GM19324 (cell line): Measurements from ENCODE around the gene ACACB.

Source experiments
- ATAC-seq: cut with Tn5 transposase; IDR thresholded peaks from one replicate; pipeline ENCODE4 v1.9.1; 2021; ENCODE audit warnings: mild to moderate bottlenecking, moderate library complexity; ENCODE audit not compliant: unreplicated experiment, low FRiP score

ACACB gene

DNA sequence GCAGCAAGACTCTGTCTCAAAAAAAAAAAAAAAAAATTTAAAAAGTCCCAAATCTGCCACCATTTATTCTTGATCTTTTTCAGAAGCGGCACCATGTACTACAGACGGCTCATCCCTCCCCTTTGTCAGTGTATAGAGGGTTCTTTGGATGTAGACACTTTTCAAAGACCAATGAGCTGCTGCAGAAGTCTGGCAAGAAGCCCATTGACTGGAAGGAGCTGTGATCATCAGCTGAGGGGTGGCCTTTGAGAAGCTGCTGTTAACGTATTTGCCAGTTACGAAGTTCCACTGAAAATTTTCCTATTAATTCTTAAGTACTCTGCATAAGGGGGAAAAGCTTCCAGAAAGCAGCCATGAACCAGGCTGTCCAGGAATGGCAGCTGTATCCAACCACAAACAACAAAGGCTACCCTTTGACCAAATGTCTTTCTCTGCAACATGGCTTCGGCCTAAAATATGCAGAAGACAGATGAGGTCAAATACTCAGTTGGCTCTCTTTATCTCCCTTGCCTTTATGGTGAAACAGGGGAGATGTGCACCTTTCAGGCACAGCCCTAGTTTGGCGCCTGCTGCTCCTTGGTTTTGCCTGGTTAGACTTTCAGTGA lies 6.5 kb upstream of the ACACB start:
- ATAC-seq = no peak

DNA sequence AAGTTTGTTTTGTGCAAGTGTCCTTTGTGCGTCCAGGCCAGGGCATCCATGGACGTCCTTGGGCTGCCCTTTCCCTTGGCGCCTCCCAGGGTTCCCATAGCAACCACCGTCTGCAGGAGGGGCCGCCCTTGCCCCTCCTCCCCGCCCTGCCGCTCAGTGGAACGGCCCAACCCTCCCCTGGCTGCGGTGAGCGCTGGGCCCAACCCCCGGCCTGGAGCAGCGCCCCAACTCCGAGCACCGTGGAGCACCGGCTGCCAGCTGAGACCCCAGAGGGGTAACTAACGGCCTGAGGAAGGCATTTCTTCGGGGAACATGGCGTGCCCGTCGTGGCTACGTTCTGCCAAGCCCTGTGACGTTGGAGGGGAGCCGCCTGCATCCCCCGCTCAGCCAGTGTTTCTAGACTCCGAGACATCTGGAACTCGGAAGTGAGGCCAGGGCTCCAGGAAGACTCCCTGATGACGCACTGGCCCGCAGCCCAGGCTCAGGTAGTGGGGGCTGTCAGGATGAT lies 5.3 kb upstream of the ACACB start:
- no peak for ATAC-seq

DNA sequence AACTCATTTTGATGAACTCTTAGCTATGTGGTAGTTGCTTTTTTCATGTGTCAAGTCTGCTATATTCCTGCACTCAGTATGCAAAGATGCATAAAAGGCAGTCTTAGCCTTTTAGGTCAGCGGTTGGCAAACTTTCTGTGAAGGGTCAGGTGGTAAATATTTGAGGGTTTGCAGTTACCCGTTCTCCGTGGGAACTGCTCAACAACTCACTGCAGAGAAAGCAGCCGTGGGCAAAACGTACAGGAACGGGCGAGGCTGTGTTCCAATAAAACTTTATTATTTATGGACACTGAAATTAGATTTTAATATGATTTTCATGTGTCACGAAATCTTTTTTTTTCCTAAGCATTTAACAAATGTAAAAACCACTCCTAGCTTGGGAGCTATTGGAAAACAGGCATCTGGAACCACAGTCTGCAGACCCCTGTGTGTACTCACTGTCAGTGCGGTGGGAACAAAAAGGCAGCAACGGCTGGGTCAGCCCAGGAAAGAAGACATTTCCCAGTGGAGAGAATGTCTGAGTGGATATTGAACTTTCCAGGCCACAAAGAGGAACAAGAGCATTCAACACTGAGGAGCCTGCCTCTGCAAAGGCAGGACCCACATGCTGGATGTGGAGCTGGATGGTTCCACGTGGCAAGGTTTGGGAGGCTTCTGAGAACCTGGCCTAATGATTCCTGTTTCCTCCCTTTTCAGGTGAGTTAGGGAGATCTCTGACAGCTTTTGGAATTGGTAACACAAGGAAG lies 3.5 kb upstream of the ACACB start:
- no peak for ATAC-seq

DNA sequence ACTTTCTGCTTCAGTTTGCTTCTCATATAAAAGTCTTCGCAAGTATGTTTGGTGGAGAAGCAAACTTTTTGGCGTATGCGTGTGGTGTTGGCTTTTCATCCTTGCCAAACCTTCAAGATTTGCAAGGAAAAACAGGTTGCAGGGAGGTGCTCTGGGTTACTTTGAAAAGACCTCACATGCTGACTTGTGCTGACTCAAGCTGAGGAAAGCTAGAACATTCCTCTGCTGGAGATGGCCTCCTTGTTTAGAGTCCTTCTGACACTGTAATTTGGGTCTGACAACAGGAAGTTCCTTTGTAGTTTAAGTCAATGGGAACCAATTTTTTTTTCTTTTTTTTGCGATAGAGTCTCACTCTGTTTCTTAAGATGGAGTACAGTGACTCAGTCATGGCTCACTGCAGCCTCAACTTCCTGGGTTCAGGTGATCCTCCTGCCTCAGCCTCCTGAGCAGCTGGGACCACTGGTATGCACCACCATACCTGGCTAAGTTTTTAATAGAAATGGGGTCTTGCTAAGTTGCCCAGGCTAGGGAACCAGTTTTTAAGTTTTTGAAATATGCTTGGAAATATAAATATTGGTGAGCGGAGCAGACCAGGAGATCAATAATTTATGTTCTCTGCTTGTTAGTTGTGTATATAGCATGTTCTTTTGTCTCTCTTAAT lies 2.6 kb upstream of the ACACB start:
- no peak for ATAC-seq

DNA sequence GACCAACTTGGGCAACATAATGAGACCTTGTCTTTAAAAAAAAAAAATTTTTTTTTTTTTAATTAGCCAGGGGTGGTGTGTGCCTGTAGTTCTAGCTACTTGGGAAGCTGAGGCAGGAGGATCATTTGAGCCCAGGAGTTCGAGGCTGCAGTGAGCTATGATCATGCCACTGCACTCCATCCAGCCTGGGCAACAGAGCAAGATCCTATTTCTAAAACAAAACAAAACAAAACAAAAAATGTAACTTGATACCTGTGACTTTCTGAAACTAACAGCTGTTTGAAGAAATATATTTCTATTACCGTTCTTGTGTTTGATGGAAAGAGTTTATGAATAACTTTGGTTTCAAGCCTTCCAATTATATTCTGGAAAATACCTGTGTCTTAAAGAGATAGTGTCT lies 1.7 kb upstream of the ACACB start:
- no peak for ATAC-seq

DNA sequence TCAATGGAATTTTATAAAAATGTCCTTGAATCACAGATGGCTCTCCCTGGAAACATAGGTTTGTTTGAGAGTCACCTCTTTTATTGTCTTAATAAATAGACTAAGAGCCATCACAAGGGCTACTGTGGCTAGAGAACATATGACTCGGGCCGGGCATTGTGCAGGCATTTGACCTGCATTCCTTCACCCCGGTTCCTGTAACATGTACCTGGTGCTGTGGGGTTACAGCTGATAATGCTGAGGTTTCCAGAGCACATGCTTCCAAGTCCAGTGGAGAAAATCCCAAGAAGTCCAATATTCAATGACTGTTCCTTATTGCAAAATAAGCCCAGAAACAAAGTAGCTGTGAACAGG lies 1.0 kb upstream of the ACACB start:
- ATAC-seq = no peak

DNA sequence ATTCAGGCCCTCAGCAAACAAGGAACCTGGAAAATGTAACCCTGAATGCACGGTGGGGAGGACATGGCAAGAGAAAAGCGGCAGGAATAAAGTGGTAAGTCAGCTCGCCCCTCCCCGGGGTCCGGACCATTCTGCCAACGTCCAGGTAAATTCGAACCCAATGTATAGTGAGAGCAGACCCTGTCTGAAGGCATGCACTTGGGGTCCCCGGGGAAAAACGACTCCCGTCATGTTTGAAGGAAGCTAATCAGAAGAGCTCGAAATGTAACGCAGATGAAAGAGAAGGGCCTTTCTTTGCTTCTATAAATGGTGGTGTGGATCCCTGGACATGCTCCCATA lies 193 bp downstream of the ACACB start:
- no peak for ATAC-seq

DNA sequence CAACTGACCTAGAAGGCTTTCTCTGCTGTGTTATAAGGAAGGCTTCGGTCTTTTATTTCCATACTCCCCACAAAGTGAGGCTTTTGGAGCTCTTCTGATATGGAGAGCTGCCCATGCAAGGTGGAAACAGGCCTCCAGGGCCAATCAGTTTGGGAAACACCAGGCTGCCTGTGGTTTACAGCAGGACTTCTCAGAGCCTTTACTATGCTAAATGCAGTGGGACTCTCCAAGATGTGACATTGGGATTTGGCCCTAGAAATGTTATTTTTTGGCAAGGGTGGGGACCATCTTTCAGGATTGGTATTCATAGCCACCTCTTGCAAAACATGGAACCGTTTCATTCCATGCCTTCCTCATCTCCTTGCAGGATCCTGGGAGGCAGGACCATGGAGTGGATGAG lies 3.7 kb downstream of the ACACB start:
- no peak for ATAC-seq

DNA sequence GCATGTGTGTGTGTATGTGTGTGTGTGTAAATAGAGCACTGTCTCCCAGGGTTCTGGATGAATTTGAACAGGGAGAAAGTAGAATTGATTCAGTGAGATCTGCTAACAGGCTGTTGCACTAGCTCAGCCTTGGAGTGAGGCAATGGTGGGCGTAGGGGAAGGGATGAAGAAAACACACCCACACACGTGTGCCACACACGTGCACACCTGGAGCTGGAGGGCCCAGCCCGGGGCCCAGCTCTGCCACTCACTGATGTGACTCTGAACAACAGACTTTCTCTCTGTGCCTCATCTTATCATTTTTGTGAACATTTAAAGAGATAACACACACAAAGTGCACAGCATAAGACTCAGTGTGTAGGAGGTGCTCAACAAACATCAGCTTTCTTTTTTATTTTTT lies 4.2 kb downstream of the ACACB start:
- ATAC-seq = no peak

DNA sequence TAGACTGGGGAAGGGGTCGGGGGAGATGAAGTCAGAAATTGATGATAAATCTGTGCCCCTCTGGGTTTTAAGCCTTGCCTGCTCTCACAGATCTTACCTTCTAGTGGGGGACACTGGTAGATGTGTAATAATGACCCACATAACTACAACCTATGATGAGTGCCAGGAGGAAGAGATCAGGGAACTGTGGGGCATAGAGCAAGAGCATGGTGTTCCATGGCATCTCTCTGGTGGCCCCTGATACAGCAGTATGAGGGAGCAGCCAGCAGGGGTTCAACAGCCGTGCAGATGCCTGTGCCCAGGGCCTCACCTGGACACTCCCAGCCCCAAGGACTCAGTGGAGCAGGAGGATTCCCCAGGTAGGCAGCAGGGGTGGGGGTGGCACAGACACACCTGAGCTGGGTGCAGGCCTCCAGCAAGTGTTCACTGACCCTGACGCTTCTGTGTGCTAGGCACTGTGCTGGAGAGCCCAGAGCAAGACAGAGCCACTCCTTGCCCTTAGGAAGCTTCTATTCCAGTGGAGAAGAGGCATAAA lies 5.0 kb downstream of the ACACB start:
- ATAC-seq = no peak

DNA sequence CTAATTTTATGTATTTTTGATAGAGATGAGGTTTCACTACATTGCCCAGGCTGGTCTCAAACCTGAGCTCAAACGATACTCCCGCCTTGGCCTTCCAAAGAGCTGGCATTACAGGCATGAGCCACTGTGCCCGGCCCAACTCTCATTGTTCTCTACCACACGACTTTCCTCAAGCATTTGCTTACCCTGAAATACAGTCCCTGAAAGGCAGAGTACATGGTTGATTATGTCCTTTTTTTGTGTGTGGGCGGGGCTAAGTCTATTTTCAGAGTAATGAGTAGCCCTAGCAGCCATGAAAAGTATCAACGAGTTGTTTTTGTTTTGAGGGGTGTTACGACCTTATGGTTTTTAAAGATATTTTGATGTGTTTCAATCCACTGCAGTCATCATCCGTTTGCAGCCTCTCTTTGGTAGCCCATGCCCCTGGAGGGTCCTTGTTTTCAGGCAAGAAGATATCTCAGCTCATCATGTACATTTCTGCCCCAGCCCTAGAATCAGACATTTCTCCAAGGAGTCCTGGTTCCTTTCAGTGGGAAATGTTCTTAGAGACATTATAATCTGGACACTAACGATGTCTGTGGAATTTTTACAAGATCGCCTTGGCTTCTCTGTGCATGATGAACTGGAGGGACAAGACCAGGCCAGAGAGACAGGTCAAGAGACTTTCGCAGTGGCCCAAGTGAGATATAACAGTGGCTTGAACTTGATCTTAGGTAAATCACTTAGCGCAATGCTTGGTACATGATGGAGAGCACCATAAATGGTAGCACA lies 8.7 kb downstream of the ACACB start:
- no peak for ATAC-seq

DNA sequence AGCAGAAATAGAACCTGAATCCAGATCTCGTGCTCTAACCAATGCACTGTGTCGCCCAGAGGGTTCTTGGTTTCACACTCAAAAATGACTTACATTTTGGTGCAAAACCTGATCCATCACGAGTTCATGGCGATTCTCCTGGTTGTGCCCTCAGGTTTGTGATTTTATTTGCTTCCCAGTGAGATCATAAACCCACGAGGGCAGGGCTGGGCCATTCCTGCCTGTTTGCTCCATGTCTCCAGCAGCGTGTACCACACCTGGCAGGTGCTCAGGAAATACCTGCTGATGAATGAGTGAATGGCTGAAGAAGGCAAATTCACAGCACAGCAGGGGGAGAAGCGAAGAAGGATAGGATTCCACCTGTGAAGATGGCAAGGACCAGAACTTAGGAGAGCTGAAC lies 9.4 kb downstream of the ACACB start:
- ATAC-seq = no peak

DNA sequence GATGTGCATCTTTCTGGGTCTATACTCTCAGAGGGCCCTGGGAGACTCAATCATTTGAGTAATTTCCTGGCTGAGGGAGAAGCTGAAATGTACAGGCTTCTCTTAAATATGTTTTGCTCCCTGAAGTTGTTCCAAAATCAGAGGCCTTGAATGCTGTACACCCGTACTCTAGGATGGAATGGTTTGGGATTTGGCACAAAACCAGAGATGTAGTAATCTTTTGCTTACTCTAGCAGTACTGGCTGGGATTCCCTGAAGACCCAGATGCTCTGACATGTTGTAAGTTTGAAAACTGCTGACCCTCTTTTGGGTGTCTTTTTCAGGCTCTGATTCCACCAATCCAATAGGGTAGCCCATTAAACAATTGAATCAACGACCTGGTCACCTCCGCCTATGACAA lies 10.4 kb downstream of the ACACB start:
- no peak for ATAC-seq

DNA sequence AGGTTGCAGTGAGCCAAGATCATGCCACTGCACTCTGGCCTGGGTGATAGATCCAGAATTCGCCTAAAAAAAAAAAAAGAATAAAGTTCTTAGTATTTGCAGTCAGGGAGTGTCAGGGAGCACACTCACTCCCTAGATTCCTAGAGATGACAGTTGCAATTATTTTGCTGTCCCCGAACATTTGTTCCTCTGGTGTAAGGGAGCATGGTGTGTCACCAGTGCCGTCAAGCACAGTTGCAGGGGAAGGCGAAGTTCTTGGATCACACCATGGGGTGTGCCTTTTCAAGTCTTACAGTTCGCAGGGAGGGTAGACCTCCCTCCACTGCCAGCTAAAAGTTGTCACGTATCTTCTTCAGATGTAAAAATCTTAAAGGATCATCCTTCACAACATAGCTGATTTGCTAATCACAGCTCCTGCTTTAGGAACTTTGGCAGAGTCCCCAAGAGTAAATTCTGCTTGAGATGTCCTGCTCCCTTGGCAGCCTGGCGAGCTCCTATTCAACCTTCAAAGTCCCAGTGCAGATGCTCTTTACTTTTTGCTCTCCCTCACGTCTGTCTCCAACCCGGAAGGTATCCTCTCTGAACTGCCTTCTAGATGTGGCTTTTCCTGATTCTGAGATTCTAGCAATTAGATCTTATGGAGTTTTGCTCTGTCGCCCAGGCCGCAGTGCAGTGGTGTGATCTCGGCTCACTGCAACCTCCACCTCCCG lies 11.3 kb downstream of the ACACB start:
- no peak for ATAC-seq

DNA sequence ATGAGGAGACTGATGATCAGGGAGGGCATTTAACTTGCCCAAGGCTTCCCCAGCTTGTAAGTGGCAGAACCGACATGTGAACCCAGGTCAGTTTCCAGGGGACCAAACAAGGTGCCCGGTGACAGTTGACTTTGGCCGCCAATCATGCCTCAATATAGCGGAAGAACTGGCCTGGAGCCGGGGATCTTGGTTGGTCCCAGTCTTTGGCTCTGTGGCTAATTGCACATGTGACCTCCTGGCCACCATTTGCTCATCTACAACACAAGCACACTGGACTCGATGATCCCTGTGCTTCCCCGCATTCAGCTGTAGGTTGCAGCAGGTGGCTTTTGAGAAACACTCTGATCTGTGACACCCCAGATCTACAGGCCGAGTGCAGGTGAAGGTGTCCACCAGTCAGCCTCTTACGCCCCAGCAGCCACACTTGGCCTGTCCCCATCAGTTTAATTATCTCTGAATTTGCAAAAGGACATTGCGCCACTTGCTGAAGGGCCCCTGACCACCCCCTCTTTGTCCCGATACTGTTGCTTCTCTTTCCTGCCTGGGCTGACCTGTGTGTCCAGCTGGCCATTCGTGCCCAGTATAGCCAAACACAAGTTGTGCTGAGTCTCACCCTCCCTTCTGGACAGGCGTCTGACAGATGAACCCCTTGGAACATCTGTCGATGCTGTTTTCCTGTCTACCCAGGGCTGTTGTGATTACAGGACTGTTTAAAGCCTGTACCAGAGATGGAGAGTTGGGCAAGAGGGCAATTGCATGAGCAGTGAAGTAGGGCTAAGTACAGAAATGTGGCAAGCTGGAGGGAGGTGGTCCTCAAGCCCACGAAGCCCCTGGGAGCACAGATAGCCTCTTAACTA lies 14.1 kb downstream of the ACACB start:
- ATAC-seq = no peak

DNA sequence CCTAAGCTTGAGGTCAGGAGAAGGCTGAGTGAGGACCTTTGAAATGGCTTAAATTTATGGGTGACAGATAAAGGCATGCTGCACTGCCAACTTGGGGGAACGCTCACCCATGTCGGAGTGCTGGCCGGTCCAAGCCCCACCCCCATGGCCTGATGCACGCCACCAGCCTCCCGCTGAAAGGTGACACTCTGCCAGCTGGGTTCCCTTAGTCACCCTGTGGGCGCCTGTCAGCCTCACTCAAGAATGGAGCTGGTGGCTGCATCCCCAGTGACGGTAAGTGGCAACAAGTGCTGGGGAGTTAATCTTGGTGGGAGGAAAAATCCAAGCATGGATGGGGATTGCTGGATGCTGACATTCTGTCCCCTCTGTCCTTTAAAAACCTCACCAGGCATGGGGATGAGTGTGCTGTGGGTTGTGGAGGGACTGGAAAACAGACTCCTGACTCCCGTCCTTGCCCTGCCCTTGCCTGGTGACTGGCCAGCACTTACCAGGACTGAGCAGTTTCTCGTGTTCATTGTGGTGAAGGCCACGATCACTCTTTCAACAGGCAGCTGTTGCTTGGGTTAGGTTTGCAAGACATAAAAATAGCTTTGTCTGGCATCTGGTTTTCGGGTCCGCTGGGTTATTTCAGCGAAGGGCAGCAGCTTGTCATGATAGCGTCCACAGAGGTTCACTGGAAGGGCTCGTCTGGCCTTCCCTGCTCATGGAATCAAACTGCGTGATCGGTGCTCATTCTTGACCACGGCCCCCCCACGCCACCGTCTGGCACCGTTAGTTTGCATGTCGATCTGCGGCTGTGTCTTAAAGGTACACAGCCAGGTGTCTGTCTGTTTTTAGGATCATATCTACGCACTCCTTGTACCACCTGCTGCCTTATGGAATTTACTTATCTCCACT lies 15.0 kb downstream of the ACACB start:
- ATAC-seq = no peak

DNA sequence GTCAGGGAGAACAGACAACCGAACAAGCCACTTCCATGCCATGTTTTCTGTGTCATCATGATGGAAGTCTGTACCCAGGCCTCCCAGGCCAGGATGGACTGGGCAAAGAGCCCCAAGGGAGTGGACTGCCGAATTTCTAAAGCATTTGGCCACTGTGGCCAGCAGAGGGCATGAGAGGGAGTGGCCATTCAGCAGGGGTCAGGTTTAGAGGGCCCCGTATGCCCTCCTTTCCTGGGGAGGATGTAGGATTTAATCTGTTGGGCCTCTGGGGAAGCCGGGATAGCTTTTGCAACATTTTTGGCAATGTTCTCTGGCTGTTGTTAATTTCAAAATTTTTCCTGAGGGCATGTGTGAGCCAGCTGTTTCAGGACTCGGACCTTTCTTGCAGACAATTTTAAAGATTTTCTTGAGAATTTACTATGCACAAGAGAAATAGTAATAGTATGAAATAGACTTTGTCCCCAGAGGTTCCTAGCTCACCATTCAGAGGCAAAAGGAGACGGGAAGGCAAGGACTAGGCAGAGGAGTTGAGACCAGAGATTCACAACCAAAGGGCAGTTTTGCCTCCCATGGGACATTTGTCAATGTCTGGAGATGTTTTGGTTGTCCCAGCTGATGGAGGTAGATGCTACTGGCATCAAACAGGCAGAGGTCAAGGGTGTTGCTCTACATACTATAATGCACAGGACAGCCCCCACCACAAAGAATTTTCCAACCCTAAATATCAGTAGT lies 18.0 kb downstream of the ACACB start:
- no peak for ATAC-seq

DNA sequence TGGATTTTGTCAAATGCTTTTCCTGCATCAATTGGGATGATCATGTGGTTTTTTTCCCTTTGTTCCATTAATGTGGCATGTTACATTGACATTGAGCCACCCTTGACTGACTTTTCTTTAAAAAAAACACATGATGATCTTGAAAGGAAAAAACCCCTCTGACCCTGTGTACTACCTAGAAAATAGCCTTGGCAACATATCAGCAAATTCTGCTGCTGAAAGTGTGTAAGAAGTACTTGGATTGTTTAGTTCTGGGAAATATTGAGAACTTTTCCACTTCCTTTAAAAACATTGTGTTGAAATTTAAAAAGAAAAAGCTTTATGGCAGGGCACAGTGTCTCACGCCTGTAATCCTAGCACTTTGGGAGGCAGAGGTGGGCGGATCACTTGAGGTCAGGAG lies 20.7 kb downstream of the ACACB start:
- no peak for ATAC-seq
